ENCODE results near the gene SCNN1A.
A peak's percentile ranks its signal among the peaks of the same experiment; 100 is the strongest.

The SCNN1A gene

DNA sequence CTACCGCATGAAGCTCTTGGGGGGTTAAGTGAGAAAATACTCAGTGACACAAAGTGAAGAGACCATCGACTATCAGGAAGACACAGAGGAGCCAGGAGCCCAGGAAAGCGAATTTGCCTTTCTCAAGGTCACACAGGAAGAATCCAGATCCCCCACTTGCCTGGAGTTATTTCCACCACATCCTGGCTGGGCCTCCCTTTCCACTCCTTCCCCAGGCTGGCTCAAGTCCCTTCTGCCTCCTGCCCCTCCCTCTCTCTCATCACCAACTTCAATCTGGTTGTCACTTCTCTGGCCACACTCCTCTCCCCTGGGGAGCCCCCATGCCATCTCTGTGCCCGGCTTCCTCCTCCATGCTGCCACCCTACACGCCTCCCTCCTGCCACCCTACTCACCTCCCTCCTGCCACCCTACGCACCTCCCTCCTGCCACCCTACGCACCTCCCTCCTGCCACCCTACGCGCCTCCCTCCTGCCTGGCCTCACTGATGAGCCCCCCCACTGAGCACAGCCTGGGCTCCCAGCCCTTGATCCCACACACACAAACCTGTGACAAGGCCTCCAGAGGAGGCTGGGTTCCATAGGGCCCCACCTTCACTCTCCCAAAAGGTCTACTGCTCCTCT is 6.3 kb downstream of the SCNN1A start:
- no peak overlapping the region for H3K4me2 ChIP-seq (ENCODE audit: low read length)
- H2BK120ac ChIP-seq (ENCODE audit: insufficient read depth, low read length, poor library complexity): peak overlapping the region; percentile 41
- H2AFZ ChIP-seq (ENCODE audit: insufficient read depth, low read length, poor library complexity): no peak overlapping the region
- peak overlapping the region; percentile 85 for H2BK12ac ChIP-seq (ENCODE audit: low read length)
- peak overlapping the region; percentile 37 for H3K4ac ChIP-seq (ENCODE audit: low read depth, low read length)
- no peak overlapping the region for H3K4me3 ChIP-seq (ENCODE audit: low read depth, low read length)
- no peak for DNase-seq
- peaks cover 3% of the 10 kb centered on the region for H3K79me2 ChIP-seq (ENCODE audit: control insufficient read depth, insufficient read depth, low read length, poor library complexity)
- no peak overlapping the region for H4K12ac ChIP-seq (ENCODE audit: low read depth, low read length)
- H3K4me1 ChIP-seq (ENCODE audit: control insufficient read depth in 1 of 2, insufficient read depth in 2 of 2, low read length in 2 of 2): peaks cover 21 to 25% of the 10 kb centered on the region in 2 experiments
- peaks cover 10% of the 10 kb centered on the region for H3K79me1 ChIP-seq (ENCODE audit: low read length)
- H3K23ac ChIP-seq (ENCODE audit: low read length): no peak overlapping the region
- peak overlapping the region; percentile 61 for H4K91ac ChIP-seq (ENCODE audit: low read depth, low read length)
- H3K27ac ChIP-seq (ENCODE audit: low read depth, low read length): no peak overlapping the region
- H3K9me3 ChIP-seq (ENCODE audit: insufficient read depth, low read depth, low read length): peaks cover 1% of the 10 kb centered on the region
- H3K18ac ChIP-seq (ENCODE audit: low read length): peak overlapping the region; percentile 79
- H3K9ac ChIP-seq (ENCODE audit: low read length): no peak overlapping the region
- no peak overlapping the region for H2BK5ac ChIP-seq (ENCODE audit: low read depth, low read length, poor library complexity)
- no peaks in the 10 kb centered on the region for H3K36me3 ChIP-seq (ENCODE audit: control insufficient read depth in 1 of 2, insufficient read depth in 2 of 2, low read length in 2 of 2)
- peak overlapping the region; percentile 65 for H3K14ac ChIP-seq (ENCODE audit: low read length)
- WGBS (ENCODE audit: extremely low coverage, insufficient coverage, insufficient read length): no CpG with 5 or more reads among the region's 9 CpGs
- no peaks in the 10 kb centered on the region for H3K27me3 ChIP-seq (ENCODE audit: insufficient read depth, low read length)
- H2AK5ac ChIP-seq (ENCODE audit: low read length): peak overlapping the region; percentile 96
- peak overlapping the region; percentile 43 for H4K8ac ChIP-seq (ENCODE audit: low read depth, low read length)

DNA sequence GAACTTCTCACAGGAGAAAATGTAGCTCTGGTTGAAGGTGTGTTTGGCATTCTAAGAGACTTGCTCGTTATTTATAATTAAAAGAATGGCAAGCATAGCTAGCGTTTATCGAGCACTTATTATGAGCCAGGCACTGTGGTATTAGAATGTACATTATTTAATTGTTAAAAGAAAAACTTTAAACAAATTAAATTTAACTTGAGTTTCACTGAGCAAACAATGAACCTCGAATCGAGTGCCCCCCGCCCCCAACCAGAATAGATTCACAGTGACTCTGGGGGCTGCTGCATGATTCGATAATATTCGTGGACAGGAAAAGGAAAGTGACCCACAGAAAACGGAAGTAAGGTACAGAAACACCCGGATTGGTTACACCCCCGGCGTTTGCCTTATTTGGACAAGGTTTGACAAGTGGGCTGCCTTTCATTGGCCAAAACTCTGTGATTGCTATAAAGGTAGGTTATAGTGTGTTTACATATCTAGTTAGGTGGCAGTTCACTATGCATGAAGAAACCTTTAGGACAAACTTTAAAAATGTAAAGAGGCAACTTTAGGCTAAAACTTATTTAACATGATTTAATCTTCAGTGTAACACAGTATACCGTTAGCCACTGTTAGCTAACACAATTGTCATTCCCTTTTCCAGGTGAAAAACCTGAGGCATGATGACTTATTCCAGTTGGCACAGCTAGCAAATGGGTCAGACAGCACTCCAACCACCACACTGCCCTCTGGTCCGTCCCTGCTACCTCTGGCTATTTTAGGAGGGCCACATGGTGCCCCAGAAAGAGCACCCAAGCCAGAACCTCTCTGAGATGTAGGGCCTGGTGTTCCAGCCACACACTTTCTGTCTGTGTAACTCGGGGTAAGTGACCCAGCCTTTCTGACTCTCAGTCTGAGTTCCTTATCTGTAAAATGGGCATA is 7.1 kb downstream of the SCNN1A start:
- Histone ChIP-seq H2BK120ac (ENCODE audit: insufficient read depth, low read length, poor library complexity) (no peak overlapping the region), H3K79me2 (ENCODE audit: control insufficient read depth, insufficient read depth, low read length, poor library complexity) (peaks cover 8% of the 10 kb centered on the region), H3K4me1 (ENCODE audit: control insufficient read depth in 1 of 2, insufficient read depth in 2 of 2, low read length in 2 of 2) (peaks cover 22 to 25% of the 10 kb centered on the region in 2 experiments), H3K4me3 (ENCODE audit: low read depth, low read length) (no peak overlapping the region), H3K14ac (ENCODE audit: low read length) (no peak overlapping the region), H4K12ac (ENCODE audit: low read depth, low read length) (no peak overlapping the region), H2AK5ac (ENCODE audit: low read length) (no peak overlapping the region), H2BK5ac (ENCODE audit: low read depth, low read length, poor library complexity) (no peak overlapping the region), H3K36me3 (ENCODE audit: control insufficient read depth in 1 of 2, insufficient read depth in 2 of 2, low read length in 2 of 2) (no peaks in the 10 kb centered on the region), H4K91ac (ENCODE audit: low read depth, low read length) (no peak overlapping the region), H3K23ac (ENCODE audit: low read length) (no peak overlapping the region), H4K8ac (ENCODE audit: low read depth, low read length) (no peak overlapping the region), H3K4me2 (ENCODE audit: low read length) (no peak overlapping the region), H3K79me1 (ENCODE audit: low read length) (peaks cover 18% of the 10 kb centered on the region), H3K27me3 (ENCODE audit: insufficient read depth, low read length) (no peaks in the 10 kb centered on the region), H2AFZ (ENCODE audit: insufficient read depth, low read length, poor library complexity) (no peak overlapping the region), H2BK12ac (ENCODE audit: low read length) (no peak overlapping the region), H3K9ac (ENCODE audit: low read length) (no peak overlapping the region), H3K9me3 (ENCODE audit: insufficient read depth, low read depth, low read length) (no peaks in the 10 kb centered on the region), H3K4ac (ENCODE audit: low read depth, low read length) (no peak overlapping the region), H3K27ac (ENCODE audit: low read depth, low read length) (no peak overlapping the region), H3K18ac (ENCODE audit: low read length) (no peak overlapping the region)
- DNase-seq: no peak
- no CpG with 5 or more reads among the region's 15 CpGs for WGBS (ENCODE audit: extremely low coverage, insufficient coverage, insufficient read length)

DNA sequence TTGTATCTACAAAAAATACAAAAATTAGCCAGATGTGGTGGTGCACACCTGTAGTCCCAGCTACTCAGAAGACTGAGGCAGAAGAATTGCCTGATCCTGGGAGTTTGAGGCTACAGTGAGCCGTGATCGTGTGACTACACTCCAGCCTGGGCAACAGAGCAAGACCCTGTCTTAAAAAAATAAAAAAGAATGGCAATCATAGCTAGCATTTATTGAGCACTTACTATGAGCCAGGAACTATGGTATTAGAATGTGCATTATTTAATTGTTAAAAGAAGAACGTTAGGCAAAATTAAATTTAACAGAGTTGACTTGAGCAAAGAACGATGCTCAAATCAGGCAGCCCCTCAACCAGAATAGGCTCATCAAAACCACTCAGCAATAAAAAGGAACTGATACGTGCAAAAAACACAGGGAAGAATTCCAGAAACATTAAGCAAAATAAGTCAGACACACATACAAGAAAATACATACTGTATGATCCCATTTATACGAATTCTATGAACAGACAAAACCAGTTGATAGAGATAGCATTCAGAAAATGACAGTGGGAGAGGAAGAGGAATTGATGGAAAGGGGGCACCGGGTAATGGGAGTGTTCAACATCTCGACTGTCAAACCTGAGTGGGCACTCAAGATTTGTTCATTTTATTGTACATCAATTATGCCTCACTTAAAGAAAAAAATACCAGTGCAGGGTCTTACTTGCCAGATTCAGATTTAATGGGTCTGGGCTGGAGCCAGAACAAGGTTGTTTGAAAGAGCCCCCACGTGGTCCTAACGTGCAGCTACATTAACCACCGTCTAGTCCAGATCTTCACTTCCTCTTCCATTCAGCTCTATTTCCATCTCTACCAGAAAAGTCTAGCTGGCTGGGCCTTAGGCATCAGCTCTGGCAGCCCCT is 8.0 kb downstream of the SCNN1A start:
- Histone ChIP-seq H2AFZ (ENCODE audit: insufficient read depth, low read length, poor library complexity) (no peak overlapping the region), H3K79me1 (ENCODE audit: low read length) (peaks cover 15% of the 10 kb centered on the region), H3K14ac (ENCODE audit: low read length) (no peak overlapping the region), H4K12ac (ENCODE audit: low read depth, low read length) (no peak overlapping the region), H3K4me1 (ENCODE audit: control insufficient read depth in 1 of 2, insufficient read depth in 2 of 2, low read length in 2 of 2) (peaks cover 17 to 19% of the 10 kb centered on the region in 2 experiments), H3K23ac (ENCODE audit: low read length) (no peak overlapping the region), H4K91ac (ENCODE audit: low read depth, low read length) (no peak overlapping the region), H4K8ac (ENCODE audit: low read depth, low read length) (no peak overlapping the region), H2AK5ac (ENCODE audit: low read length) (no peak overlapping the region), H3K79me2 (ENCODE audit: control insufficient read depth, insufficient read depth, low read length, poor library complexity) (peaks cover 8% of the 10 kb centered on the region), H3K4me2 (ENCODE audit: low read length) (no peak overlapping the region), H2BK120ac (ENCODE audit: insufficient read depth, low read length, poor library complexity) (no peak overlapping the region), H3K36me3 (ENCODE audit: control insufficient read depth in 1 of 2, insufficient read depth in 2 of 2, low read length in 2 of 2) (no peaks in the 10 kb centered on the region), H3K27me3 (ENCODE audit: insufficient read depth, low read length) (no peaks in the 10 kb centered on the region), H3K9ac (ENCODE audit: low read length) (no peak overlapping the region), H3K27ac (ENCODE audit: low read depth, low read length) (no peak overlapping the region), H3K4me3 (ENCODE audit: low read depth, low read length) (no peak overlapping the region), H3K18ac (ENCODE audit: low read length) (no peak overlapping the region), H2BK12ac (ENCODE audit: low read length) (no peak overlapping the region), H2BK5ac (ENCODE audit: low read depth, low read length, poor library complexity) (no peak overlapping the region), H3K9me3 (ENCODE audit: insufficient read depth, low read depth, low read length) (no peaks in the 10 kb centered on the region), H3K4ac (ENCODE audit: low read depth, low read length) (no peak overlapping the region)
- DNase-seq: no peak
- WGBS (ENCODE audit: extremely low coverage, insufficient coverage, insufficient read length): no CpG with 5 or more reads among the region's 11 CpGs

DNA sequence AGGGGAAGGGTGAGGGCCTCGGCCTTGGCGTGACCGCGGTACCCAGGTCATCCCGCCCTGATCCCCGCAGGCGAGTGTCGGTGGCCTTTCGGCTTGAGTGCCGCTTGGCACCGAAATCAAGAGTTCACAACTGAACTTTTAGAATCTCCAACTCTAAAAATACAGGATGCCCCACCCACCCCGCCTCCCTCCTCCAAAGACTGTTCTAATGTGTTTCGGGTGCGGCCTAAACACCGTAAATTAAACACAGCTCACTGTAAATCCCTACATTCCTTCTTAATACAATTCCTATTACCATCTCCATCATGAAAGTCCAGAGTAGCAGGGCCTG is 11.4 kb downstream of the SCNN1A start:
- Histone ChIP-seq H2BK5ac (ENCODE audit: low read depth, low read length, poor library complexity) (peak overlapping the region; percentile 52), H3K18ac (ENCODE audit: low read length) (peak overlapping the region; percentile 92), H2BK120ac (ENCODE audit: insufficient read depth, low read length, poor library complexity) (peak overlapping the region; percentile 78), H3K9ac (ENCODE audit: low read length) (no peak overlapping the region), H3K27me3 (ENCODE audit: insufficient read depth, low read length) (no peaks in the 10 kb centered on the region), H3K4me1 (ENCODE audit: control insufficient read depth in 1 of 2, insufficient read depth in 2 of 2, low read length in 2 of 2) (peaks cover 3 to 6% of the 10 kb centered on the region in 2 experiments), H4K91ac (ENCODE audit: low read depth, low read length) (peak overlapping the region; percentile 88), H2BK12ac (ENCODE audit: low read length) (peak overlapping the region; percentile 84), H3K9me3 (ENCODE audit: insufficient read depth, low read depth, low read length) (no peaks in the 10 kb centered on the region), H3K14ac (ENCODE audit: low read length) (peak overlapping the region; percentile 68), H3K23ac (ENCODE audit: low read length) (no peak overlapping the region), H3K4me3 (ENCODE audit: low read depth, low read length) (peak overlapping the region; percentile 83), H4K8ac (ENCODE audit: low read depth, low read length) (peak overlapping the region; percentile 92), H3K4ac (ENCODE audit: low read depth, low read length) (peak overlapping the region; percentile 49), H3K27ac (ENCODE audit: low read depth, low read length) (no peak overlapping the region), H3K36me3 (ENCODE audit: control insufficient read depth in 1 of 2, insufficient read depth in 2 of 2, low read length in 2 of 2) (no peaks in the 10 kb centered on the region), H4K12ac (ENCODE audit: low read depth, low read length) (peak overlapping the region; percentile 86), H3K79me2 (ENCODE audit: control insufficient read depth, insufficient read depth, low read length, poor library complexity) (peaks cover 6% of the 10 kb centered on the region), H2AFZ (ENCODE audit: insufficient read depth, low read length, poor library complexity) (peak overlapping the region; percentile 75), H2AK5ac (ENCODE audit: low read length) (peak overlapping the region; percentile 91), H3K79me1 (ENCODE audit: low read length) (peaks cover 7% of the 10 kb centered on the region), H3K4me2 (ENCODE audit: low read length) (peak overlapping the region; percentile 99)
- no CpG with 5 or more reads among the region's 15 CpGs for WGBS (ENCODE audit: extremely low coverage, insufficient coverage, insufficient read length)
- DNase-seq: no peak

Measured in trophoblast cell (in vitro differentiated cells and primary cell).